Measurements from ENCODE around the gene POLA2. TPM values are rescaled to one million over a fixed set of nuclear protein-coding genes. Genes with fewer than 3 reads are reported as not detected.

POLA2 gene
- total and polyA plus RNA-seq, 4 donors = 4.5 to 14.2 (median 9.5) TPM

DNA sequence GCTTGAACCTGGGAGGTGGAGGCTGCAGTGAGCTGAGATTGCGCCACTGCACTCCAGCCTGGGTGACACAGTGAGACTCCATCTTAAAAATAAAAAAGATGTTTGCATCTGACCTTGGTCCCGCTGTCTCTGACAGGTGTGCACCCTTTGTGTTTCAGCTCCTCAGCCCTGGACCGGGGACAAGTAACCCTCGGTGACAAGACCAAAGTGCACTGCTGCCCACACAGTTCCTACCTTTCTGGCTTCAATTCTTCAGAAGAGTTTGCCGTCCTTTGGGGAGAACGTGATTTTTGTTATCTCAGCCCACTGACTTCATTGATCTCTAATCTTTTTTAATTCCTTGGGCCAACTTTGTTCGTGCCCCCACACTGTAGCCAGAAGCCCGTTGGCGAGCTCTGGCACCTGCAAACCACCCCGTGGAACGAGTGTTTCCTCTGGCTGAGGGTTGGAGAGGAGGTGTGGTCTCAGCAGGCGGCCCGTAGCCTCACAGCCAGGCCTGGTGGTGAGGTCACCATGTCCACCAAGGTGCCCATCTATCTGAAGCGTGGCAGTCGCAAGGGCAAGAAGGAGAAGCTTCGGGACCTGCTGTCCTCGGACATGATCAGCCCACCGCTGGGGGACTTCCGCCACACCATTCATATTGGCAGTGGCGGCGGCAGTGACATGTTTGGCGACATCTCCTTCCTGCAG lies 58.8 kb downstream of the POLA2 start:
- TF ChIP-seq, protein P1, sequence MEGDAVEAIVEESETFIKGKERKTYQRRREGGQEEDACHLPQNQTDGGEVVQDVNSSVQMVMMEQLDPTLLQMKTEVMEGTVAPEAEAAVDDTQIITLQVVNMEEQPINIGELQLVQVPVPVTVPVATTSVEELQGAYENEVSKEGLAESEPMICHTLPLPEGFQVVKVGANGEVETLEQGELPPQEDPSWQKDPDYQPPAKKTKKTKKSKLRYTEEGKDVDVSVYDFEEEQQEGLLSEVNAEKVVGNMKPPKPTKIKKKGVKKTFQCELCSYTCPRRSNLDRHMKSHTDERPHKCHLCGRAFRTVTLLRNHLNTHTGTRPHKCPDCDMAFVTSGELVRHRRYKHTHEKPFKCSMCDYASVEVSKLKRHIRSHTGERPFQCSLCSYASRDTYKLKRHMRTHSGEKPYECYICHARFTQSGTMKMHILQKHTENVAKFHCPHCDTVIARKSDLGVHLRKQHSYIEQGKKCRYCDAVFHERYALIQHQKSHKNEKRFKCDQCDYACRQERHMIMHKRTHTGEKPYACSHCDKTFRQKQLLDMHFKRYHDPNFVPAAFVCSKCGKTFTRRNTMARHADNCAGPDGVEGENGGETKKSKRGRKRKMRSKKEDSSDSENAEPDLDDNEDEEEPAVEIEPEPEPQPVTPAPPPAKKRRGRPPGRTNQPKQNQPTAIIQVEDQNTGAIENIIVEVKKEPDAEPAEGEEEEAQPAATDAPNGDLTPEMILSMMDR (IDR thresholded peaks at IDR 0.05; ENCODE audit: control extremely low read depth, extremely low read depth) = no peak
- WGBS, 2 donors = 77 to 81% methylated on average over 22 of the region's 22 CpGs
- Histone ChIP-seq H3K27me3 (ENCODE audit: control insufficient read depth in 3 of 3, insufficient read depth in 3 of 3, low read length in 2 of 3) (no peaks in the 10 kb centered on the region), H3K27ac (ENCODE audit: low read depth in 1 of 2, low read length in 1 of 2) (no peak overlapping the region), H3K36me3 (ENCODE audit: control insufficient read depth in 4 of 4, insufficient read depth in 4 of 4, low read length in 4 of 4) (peaks cover 0 to 22% (median 19%) of the 10 kb centered on the region in 4 donors), H3K4me1 (ENCODE audit: control insufficient read depth in 5 of 5, insufficient read depth in 5 of 5, low read length in 5 of 5) (peaks cover 0 to 34% (median 10%) of the 10 kb centered on the region in 5 donors), H3K9ac (ENCODE audit: insufficient read depth in 1 of 2, low read length in 2 of 2) (no peak overlapping the region), H3K9me3 (ENCODE audit: control insufficient read depth in 4 of 4, insufficient read depth in 3 of 4, low read length in 3 of 4) (no peaks in the 10 kb centered on the region), H3K4me3 (no peak overlapping the region)
- no peak for DNase-seq
- no peak for ATAC-seq (ENCODE audit: insufficient read depth, low FRiP score)

DNA sequence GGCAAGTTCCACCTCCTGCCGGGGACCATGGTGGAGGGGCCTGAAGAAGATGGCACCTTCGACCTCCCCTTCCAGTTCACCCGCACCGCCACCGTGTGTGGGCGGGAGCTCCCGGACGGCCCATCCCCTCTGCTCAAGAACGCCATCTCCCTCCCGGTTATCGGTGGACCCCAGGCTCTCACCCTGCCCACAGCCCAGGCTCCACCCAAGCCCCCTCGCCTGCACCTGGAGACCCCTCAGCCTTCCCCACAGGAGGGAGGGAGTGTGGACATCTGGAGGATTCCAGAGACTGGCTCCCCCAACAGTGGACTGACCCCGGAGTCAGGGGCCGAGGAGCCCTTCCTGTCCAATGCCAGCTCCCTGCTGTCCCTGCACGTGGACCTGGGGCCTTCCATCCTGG lies 59.3 kb downstream of the POLA2 start:
- peak overlapping the region in 1 of 2 donors; percentile 26 for H3K27ac ChIP-seq (ENCODE audit: low read depth in 1 of 2, low read length in 1 of 2)
- no peak overlapping the region for H3K4me3 ChIP-seq
- WGBS, 2 donors = 82 to 90% methylated on average over 15 of the region's 15 CpGs

DNA sequence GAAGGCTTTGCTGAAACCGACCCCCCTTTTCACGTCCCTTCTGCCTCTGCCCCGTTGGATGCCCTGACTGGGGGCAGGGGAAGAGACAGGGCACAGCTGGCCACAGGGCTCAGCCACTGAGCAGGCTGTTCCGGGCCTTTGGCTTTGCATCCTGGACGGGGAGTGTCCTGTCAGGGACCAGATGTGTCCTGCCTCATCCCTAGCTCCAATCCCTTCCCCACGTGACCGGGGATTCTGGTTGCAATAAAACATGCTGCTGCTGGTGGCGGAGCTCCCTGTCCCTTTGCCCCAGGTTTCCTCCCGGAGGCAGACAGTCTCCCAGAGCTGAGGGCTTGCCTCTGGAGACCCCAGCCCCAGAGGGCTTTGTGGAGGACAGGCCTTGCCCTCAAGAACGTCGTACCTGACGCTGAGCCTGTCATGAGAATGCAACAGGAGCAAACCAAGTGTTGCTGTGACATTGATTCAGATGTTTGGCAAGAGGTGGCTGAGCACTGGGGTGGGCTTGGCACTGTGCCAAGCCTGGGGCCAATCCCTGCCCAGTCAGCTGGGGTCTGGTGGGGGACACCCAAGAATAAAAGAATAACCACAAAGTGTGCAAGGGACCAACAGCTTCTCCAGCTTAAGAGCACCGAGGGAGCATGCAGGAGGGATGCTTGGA lies 60.2 kb downstream of the POLA2 start:
- TF ChIP-seq, protein P1 (IDR thresholded peaks at IDR 0.05; ENCODE audit: control extremely low read depth, extremely low read depth) = no peak
- H3K4me1 ChIP-seq (ENCODE audit: control insufficient read depth in 5 of 5, insufficient read depth in 5 of 5, low read length in 5 of 5) = peaks cover 0 to 20% (median 0%) of the 10 kb centered on the region in 5 donors
- ATAC-seq (ENCODE audit: insufficient read depth, low FRiP score) (no peak), DNase-seq (peak; percentile 61 to 69 (median 63))
- no peaks in the 10 kb centered on the region for H3K27me3 ChIP-seq (ENCODE audit: control insufficient read depth in 3 of 3, insufficient read depth in 3 of 3, low read length in 2 of 3)
- H3K9me3 ChIP-seq (ENCODE audit: control insufficient read depth in 4 of 4, insufficient read depth in 3 of 4, low read length in 3 of 4) = no peaks in the 10 kb centered on the region
- H3K36me3 ChIP-seq (ENCODE audit: control insufficient read depth in 4 of 4, insufficient read depth in 4 of 4, low read length in 4 of 4) = peaks cover 0 to 22% (median 19%) of the 10 kb centered on the region in 4 donors
- no peak overlapping the region for H3K4me3 ChIP-seq
- H3K9ac ChIP-seq (ENCODE audit: insufficient read depth in 1 of 2, low read length in 2 of 2) = no peak overlapping the region
- 67 to 86% methylated on average over 13 of the region's 13 CpGs for WGBS, 2 donors
- H3K27ac ChIP-seq (ENCODE audit: low read depth in 1 of 2, low read length in 1 of 2) = no peak overlapping the region

More for the DNA sequence above, 59.3 kb downstream of the POLA2 start:
- Histone ChIP-seq H3K27me3 (ENCODE audit: control insufficient read depth in 3 of 3, insufficient read depth in 3 of 3, low read length in 2 of 3) (no peaks in the 10 kb centered on the region), H3K4me1 (ENCODE audit: control insufficient read depth in 5 of 5, insufficient read depth in 5 of 5, low read length in 5 of 5) (peaks cover 0 to 29% (median 7%) of the 10 kb centered on the region in 5 donors), H3K36me3 (ENCODE audit: control insufficient read depth in 4 of 4, insufficient read depth in 4 of 4, low read length in 4 of 4) (peaks cover 0 to 22% (median 19%) of the 10 kb centered on the region in 4 donors), H3K9me3 (ENCODE audit: control insufficient read depth in 4 of 4, insufficient read depth in 3 of 4, low read length in 3 of 4) (no peaks in the 10 kb centered on the region), H3K9ac (ENCODE audit: insufficient read depth in 1 of 2, low read length in 2 of 2) (no peak overlapping the region)
- DNase-seq (no peak), ATAC-seq (ENCODE audit: insufficient read depth, low FRiP score) (no peak)
- TF ChIP-seq, protein P1 (IDR thresholded peaks at IDR 0.05; ENCODE audit: control extremely low read depth, extremely low read depth) = no peak

Measured in lung (tissue), 12 donors.